Cardiac septum (tissue), 1 donor: ENCODE results near the gene SWI5. TPM values are rescaled to one million over a fixed set of nuclear protein-coding genes. Genes with fewer than 3 reads are reported as not detected.
A peak's percentile ranks its signal among the peaks of the same experiment; 100 is the strongest.
"Not testable (repeated sequence)": the region's sequence is repeated elsewhere in the genome, so short reads cannot be mapped to it uniquely, and the experiment has no call there.

Experiments used
- DNase-seq: peaks from one replicate; pipeline ENCODE4 v3.0.0-alpha.2; 2020; ENCODE audit warnings: low spot score
- intact Hi-C: fragments of 100-400 bp; cut with DNase I; formaldehyde crosslinking; loops from one replicate; pipeline ENCODE4 v1.14.0; 2022
- total RNA-seq: library from RNA; stranded (reverse); fragmentation: NEBNext Ultra II Directional; extraction: Animal tissue kit (Norgen Biotek cat#: 25700); gene quantifications from one replicate; pipeline ENCODE4 v1.2.1, GENCODE V29; 2021
- donor health status: DM: no; HTN: no; CAD: no.

Gene SWI5
- total RNA-seq, 1 donor from 2014 or later = 17.7 TPM

GRCh38 chr9:128271112-128271511, 5.0 kb upstream of the SWI5 start:
- intact Hi-C loops = loop anchor here (10.0 kb wide), 1 partner anchor 76 kb away; the partner anchor contains the start of gene CIZ1
- DNase-seq = no peak

GRCh38 chr9:128271512-128271911, 4.6 kb upstream of the SWI5 start:
- intact Hi-C loops = loop anchor here (10.0 kb wide), 1 partner anchor 77 kb away; the partner anchor contains the start of gene CIZ1
- DNase-seq = no peak

- no peak for DNase-seq
- intact Hi-C loops = loop anchor here (10.0 kb wide), 1 partner anchor 79 kb away; the partner anchor contains the start of gene CIZ1
These were observed 1.8 kb upstream of the SWI5 start for GRCh38 chr9:128274245-128274644.

- intact Hi-C loops = loop anchor here (5.0 to 10.0 kb wide), 2 partner anchors 47 to 81 kb away; partner anchors contain the start of genes CIZ1, COQ4 and TRUB2
- DNase-seq = no peak
These were observed 673 bp upstream of the SWI5 start, which contains the start of gene GOLGA2 for GRCh38 chr9:128275198-128276007. Gene GOLGA2, minus strand, starts transcription at chr9:128276007. Its CDS starts 31 bp downstream, at chr9:128275976.

GRCh38 chr9:128276574-128277270, 646 bp downstream of the SWI5 start:
- no peak for DNase-seq

GRCh38 chr9:128279088-128280073, 3.3 kb downstream of the SWI5 start:
- DNase-seq = not testable (repeated sequence)
- intact Hi-C loops = loop anchor here (5.0 to 10.0 kb wide), 2 partner anchors 43 to 85 kb away; partner anchors contain the start of genes CIZ1, COQ4 and TRUB2

More at GRCh38 chr9:128276574-128277270, 646 bp downstream of the SWI5 start:
- intact Hi-C loops = loop anchor here (5.0 to 10.0 kb wide), 2 partner anchors 46 to 82 kb away; partner anchors contain the start of genes CIZ1, COQ4 and TRUB2

- intact Hi-C loops = no loop called here
- DNase-seq = no peak
These were observed 4.1 kb downstream of the SWI5 start for GRCh38 chr9:128280084-128280622.

- DNase-seq = no peak
- intact Hi-C loops = no loop called here
These were observed 6.4 kb downstream of the SWI5 start for GRCh38 chr9:128282500-128282899.

- no peak for DNase-seq
- intact Hi-C loops = no loop called here
These were observed 9.1 kb downstream of the SWI5 start for GRCh38 chr9:128285033-128285784.

GRCh38 chr9:128286440-128286839, 10.4 kb downstream of the SWI5 start:
- DNase-seq = peak; percentile 77
- intact Hi-C loops = no loop called here

- intact Hi-C loops = no loop called here
- DNase-seq = no peak
These were observed 12.4 kb downstream of the SWI5 start for GRCh38 chr9:128288273-128289004.

GRCh38 chr9:128292009-128292408, 15.9 kb downstream of the SWI5 start:
- DNase-seq = no peak
- intact Hi-C loops = no loop called here

GRCh38 chr9:128293091-128293490, 17.0 kb downstream of the SWI5 start:
- DNase-seq = no peak
- intact Hi-C loops = no loop called here

GRCh38 chr9:128294142-128294541, 18.1 kb downstream of the SWI5 start:
- DNase-seq = no peak
- intact Hi-C loops = no loop called here

- intact Hi-C loops = loop anchor here (5.0 kb wide), 1 partner anchor 121 kb away; no protein-coding TSS in a partner anchor
- DNase-seq = no peak
These were observed 20.5 kb downstream of the SWI5 start for GRCh38 chr9:128296340-128297220.

- intact Hi-C loops = loop anchor here (5.0 kb wide), 1 partner anchor 120 kb away; no protein-coding TSS in a partner anchor
These were observed 21.2 kb downstream of the SWI5 start for GRCh38 chr9:128297221-128297773.

More at GRCh38 chr9:128297221-128297773, 21.2 kb downstream of the SWI5 start:
- no peak for DNase-seq
